Mesothelial cell of epicardium (in vitro differentiated cells): ENCODE results near the gene PCDHGB6. TPM values are rescaled to one million over a fixed set of nuclear protein-coding genes. Genes with fewer than 3 reads are reported as not detected.
"Not testable (repeated sequence)": the region's sequence is repeated elsewhere in the genome, so short reads cannot be mapped to it uniquely, and the experiment has no call there.

Experiments used
- DNase-seq, 2 experiments: peaks; one replicate each; pipeline ENCODE4 v3.0.0; 2021; ENCODE audit warnings: low spot score in 2 of 2; ENCODE audit not compliant: unreplicated experiment in 2 of 2
- H3K27ac Mint-ChIP-seq: 2 replicates; pipeline ENCODE4 v1.8.0; 2021; ENCODE audit warnings: mixed read lengths
- H3K27me3 Mint-ChIP-seq: 2 replicates; pipeline ENCODE4 v1.8.0; 2021; ENCODE audit warnings: low read depth, mixed read lengths
- H3K36me3 Mint-ChIP-seq: 2 replicates; pipeline ENCODE4 v1.8.0; 2021; ENCODE audit warnings: mixed read lengths
- H3K4me1 Mint-ChIP-seq: 2 replicates; pipeline ENCODE4 v1.8.0; 2021; ENCODE audit warnings: mixed read lengths
- H3K4me3 Mint-ChIP-seq: 2 replicates; pipeline ENCODE4 v1.8.0; 2021; ENCODE audit warnings: mild to moderate bottlenecking, moderate library complexity, mixed read lengths
- H3K9me3 Mint-ChIP-seq: 2 replicates; pipeline ENCODE4 v1.8.0; 2021; ENCODE audit warnings: mixed read lengths
- CTCF ChIP-seq: fragments of 200-600 bp; sonication (generic); IDR thresholded peaks from one replicate; pipeline ENCODE4 v1.5.0; 2021; ENCODE audit warnings: antibody characterized with exemption; ENCODE audit not compliant: unreplicated experiment
- total RNA-seq: library from RNA; stranded (reverse); gene quantifications from 3 replicates; pipeline ENCODE4 v1.2.1, GENCODE V29; 2021

Gene PCDHGB6
- total RNA-seq = 74.0 to 76.3 TPM (median 75.7 TPM) in 3 replicates

- peak; percentile 62 to 85 for DNase-seq
Observed at GRCh38 chr5:141407790-141408505, at the start of gene PCDHGB6. Gene PCDHGB6 (plus strand): TSS chr5:141408021. CDS start chr5:141408203, 182 bp downstream.

GRCh38 chr5:141359790-141360426 is 47.9 kb upstream of the PCDHGB6 start, which contains the start of gene PCDHGB2:
Gene PCDHGB2 (plus strand): TSS chr5:141359994. CDS start chr5:141360136, 142 bp downstream.
- no peaks in the 10 kb centered on the region for H3K27me3 Mint-ChIP-seq
- H3K4me3 Mint-ChIP-seq = no peak within 1 kb of the TSS
- no peaks in the 10 kb centered on the region for H3K4me1 Mint-ChIP-seq
- H3K9me3 Mint-ChIP-seq = peaks cover 60% of the 10 kb centered on the region
- no peak for TF ChIP-seq CTCF
- DNase-seq = no peak
- no peak within 1 kb of the TSS for H3K27ac Mint-ChIP-seq
- peaks cover 17% of the 10 kb centered on the region for H3K36me3 Mint-ChIP-seq

More at GRCh38 chr5:141407790-141408505, at the start of gene PCDHGB6:
- H3K27ac Mint-ChIP-seq = peak within 1 kb of the TSS; percentile 98
- peak within 1 kb of the TSS; percentile 91 for H3K4me3 Mint-ChIP-seq
- H3K27me3 Mint-ChIP-seq = not testable (repeated sequence)
- TF ChIP-seq CTCF = peak; percentile 87
- peaks cover 12% of the 10 kb centered on the region for H3K4me1 Mint-ChIP-seq
- H3K9me3 Mint-ChIP-seq = peaks cover 44% of the 10 kb centered on the region
- H3K36me3 Mint-ChIP-seq = peaks cover 59% of the 10 kb centered on the region

GRCh38 chr5:141360685-141361084 is 47.1 kb upstream of the PCDHGB6 start:
- Mint-ChIP-seq H3K27ac (no peak overlapping the region), H3K4me3 (no peak overlapping the region), H3K9me3 (peaks cover 63% of the 10 kb centered on the region), H3K4me1 (no peaks in the 10 kb centered on the region), H3K27me3 (no peaks in the 10 kb centered on the region), H3K36me3 (peaks cover 17% of the 10 kb centered on the region)
- no peak for DNase-seq
- no peak for TF ChIP-seq CTCF

GRCh38 chr5:141362719-141363118 is 45.1 kb upstream of the PCDHGB6 start:
- Mint-ChIP-seq H3K27ac (no peak overlapping the region), H3K36me3 (peaks cover 16% of the 10 kb centered on the region), H3K27me3 (no peaks in the 10 kb centered on the region), H3K9me3 (peaks cover 55% of the 10 kb centered on the region), H3K4me1 (no peaks in the 10 kb centered on the region), H3K4me3 (no peak overlapping the region)
- DNase-seq = no peak
- TF ChIP-seq CTCF = no peak

- Mint-ChIP-seq H3K4me3 (no peak within 1 kb of the TSS), H3K9me3 (peaks cover 59% of the 10 kb centered on the region), H3K27ac (no peak within 1 kb of the TSS), H3K27me3 (no peaks in the 10 kb centered on the region), H3K4me1 (no peaks in the 10 kb centered on the region), H3K36me3 (peaks cover 14% of the 10 kb centered on the region)
- no peak for DNase-seq
- TF ChIP-seq CTCF = no peak
Observed at GRCh38 chr5:141363952-141364660, 43.7 kb upstream of the PCDHGB6 start, which contains the start of gene PCDHGA5. Gene PCDHGA5 (plus strand): TSS chr5:141364162. CDS start chr5:141364331, 169 bp downstream.
